Skin epidermis (tissue), 12 donors: Measurements from ENCODE around the gene ZNF254.
"Not testable (repeated sequence)": the region's sequence is repeated elsewhere in the genome, so short reads cannot be mapped to it uniquely, and the experiment has no call there.

ENCODE experiments used
- H3K27ac ChIP-seq, 21 experiments: fragments of 200-600 bp; sonication (generic) in 11 of 21; one replicate each; pipeline ENCODE4 v1.5.0; 2020; ENCODE audit warnings: mild to moderate bottlenecking in 3 of 21, inconsistent platforms in 2 of 21, moderate library complexity in 2 of 21
- H3K4me3 ChIP-seq, 7 experiments: fragments of 200-600 bp; sonication (generic) in 2 of 7; one replicate each; pipeline ENCODE4 v1.5.0; 2020; ENCODE audit warnings: inconsistent platforms in 2 of 7, mild to moderate bottlenecking in 2 of 7, moderate library complexity in 1 of 7

The ZNF254 gene

GRCh38 chr19:24065865-24066604 lies 21.0 kb upstream of the ZNF254 start:
- H3K27ac ChIP-seq = peak overlapping the region in 1 of 21 experiments; percentile 29
- no peak overlapping the region for H3K4me3 ChIP-seq

GRCh38 chr19:24069905-24070657 lies 16.9 kb upstream of the ZNF254 start:
- H3K27ac ChIP-seq = no peak overlapping the region
- H3K4me3 ChIP-seq = no peak overlapping the region

- no peak overlapping the region for H3K4me3 ChIP-seq
- no peak overlapping the region for H3K27ac ChIP-seq
These were observed 15.9 kb upstream of the ZNF254 start for GRCh38 chr19:24071078-24071477.

- peak overlapping the region in 1 of 21 experiments; percentile 46 for H3K27ac ChIP-seq
- no peak overlapping the region for H3K4me3 ChIP-seq
These were observed 14.3 kb upstream of the ZNF254 start for GRCh38 chr19:24072720-24073119.

- no peak overlapping the region for H3K4me3 ChIP-seq
- H3K27ac ChIP-seq = peak overlapping the region in 1 of 21 experiments; percentile 46
These were observed 13.2 kb upstream of the ZNF254 start for GRCh38 chr19:24073807-24074206.

- H3K27ac ChIP-seq = peak overlapping the region in 1 of 21 experiments; percentile 38
- H3K4me3 ChIP-seq = no peak overlapping the region
These were observed 12.1 kb upstream of the ZNF254 start for GRCh38 chr19:24074720-24075454.

GRCh38 chr19:24075530-24075929 lies 11.5 kb upstream of the ZNF254 start:
- H3K27ac ChIP-seq, H3K4me3 ChIP-seq: not testable (repeated sequence)

GRCh38 chr19:24078680-24079079 lies 8.3 kb upstream of the ZNF254 start:
- Histone ChIP-seq H3K4me3 (no peak overlapping the region), H3K27ac (no peak overlapping the region)

GRCh38 chr19:24081056-24081455 lies 5.9 kb upstream of the ZNF254 start:
- H3K4me3 ChIP-seq = no peak overlapping the region
- no peak overlapping the region for H3K27ac ChIP-seq

- Histone ChIP-seq H3K4me3 (no peak overlapping the region), H3K27ac (no peak overlapping the region)
These were observed 11.4 kb downstream of the ZNF254 start for GRCh38 chr19:24098359-24098758.

GRCh38 chr19:24099829-24100228 lies 12.8 kb downstream of the ZNF254 start:
- Histone ChIP-seq H3K4me3 (no peak overlapping the region), H3K27ac (no peak overlapping the region)

- not testable (repeated sequence) for H3K27ac ChIP-seq, H3K4me3 ChIP-seq
These were observed 13.6 kb downstream of the ZNF254 start for GRCh38 chr19:24100597-24100996.

GRCh38 chr19:24101459-24102115 lies 14.6 kb downstream of the ZNF254 start:
- H3K27ac ChIP-seq = no peak overlapping the region
- no peak overlapping the region for H3K4me3 ChIP-seq

- no peak overlapping the region for H3K4me3 ChIP-seq
- no peak overlapping the region for H3K27ac ChIP-seq
These were observed 40.6 kb downstream of the ZNF254 start for GRCh38 chr19:24127601-24128000.

- Histone ChIP-seq H3K27ac (no peak overlapping the region), H3K4me3 (no peak overlapping the region)
These were observed 53.1 kb downstream of the ZNF254 start for GRCh38 chr19:24140099-24140498.

- Histone ChIP-seq H3K27ac (no peak overlapping the region), H3K4me3 (no peak overlapping the region)
These were observed 53.6 kb downstream of the ZNF254 start for GRCh38 chr19:24140591-24140990.

- Histone ChIP-seq H3K27ac (no peak overlapping the region), H3K4me3 (no peak overlapping the region)
These were observed 54.6 kb downstream of the ZNF254 start for GRCh38 chr19:24141612-24142011.

GRCh38 chr19:24142771-24143170 lies 55.8 kb downstream of the ZNF254 start:
- H3K4me3 ChIP-seq = no peak overlapping the region

GRCh38 chr19:24159707-24160106 lies 72.7 kb downstream of the ZNF254 start:
- H3K4me3 ChIP-seq = no peak overlapping the region
- H3K27ac ChIP-seq = no peak overlapping the region

More at GRCh38 chr19:24142771-24143170, 55.8 kb downstream of the ZNF254 start:
- no peak overlapping the region for H3K27ac ChIP-seq

GRCh38 chr19:24166055-24166454 lies 79.1 kb downstream of the ZNF254 start:
- Histone ChIP-seq H3K4me3 (no peak overlapping the region), H3K27ac (no peak overlapping the region)
